K562 (cell line): ENCODE measurements around the gene DSE. TPM values are rescaled to one million over a fixed set of nuclear protein-coding genes. Genes with fewer than 3 reads are reported as not detected.

Source experiments
- ATAC-seq: fragments of 200-7000 bp; cut with Tn5 transposase; 3 replicates; pipeline ENCODE4 v1.9.1; 2020; ENCODE audit warnings: moderate library complexity
- BruUV-seq: library from RNA; stranded (reverse); fragments of 400-500 nt; replicated peaks from 2 replicates; lab custom pipeline; 2021; lab: Mats Ljungman, UMichigan
- CTCF ChIA-PET: fragments of 300-600 bp; formaldehyde crosslinking; extraction: SDS; loops from one replicate; lab custom pipeline; 2021; ENCODE audit warnings: low intra/inter-chr PET ratio; lab: Yijun Ruan, JAX
- POLR2A ChIA-PET: fragments of 300-600, 350-650 bp; sonication (Branson Sonifier 250); formaldehyde crosslinking; extraction: SDS; loops from one replicate; lab custom pipeline; 2021; ENCODE audit warnings: antibody characterized with exemption, inconsistent platforms; lab: Yijun Ruan, JAX
- DNase-seq, 4 experiments: peaks; one replicate each; pipeline versions ENCODE4 v3.0.0 to v3.0.0-alpha.2; 2011 to 2018; ENCODE audit warnings: low spot score in 3 of 4, mixed read lengths in 3 of 4; ENCODE audit errors: extremely low read depth in 1 of 4
- FAIRE-seq: peaks from 2 replicates; lab custom pipeline; 2011; peaks lifted over from hg19 to GRCh38; lab: Jason Lieb, UNC
- H2AFZ ChIP-seq: 2 replicates; pipeline ENCODE4 v1.6.0; 2011; ENCODE audit warnings: low read depth, low read length, control low read depth, inconsistent platforms
- H3K27ac ChIP-seq: fragments of 200-600 bp; 3 replicates; pipeline ENCODE4 v1.8.0; 2011; ENCODE audit warnings: low read depth, mild to moderate bottlenecking, control low read depth, inconsistent platforms, low read length, moderate library complexity, mixed read lengths; ENCODE audit errors: extremely low read depth
- H3K27me3 ChIP-seq, 2 experiments: fragments of 300-600 bp in 1 of 2; 2 replicates in 1 of 2; 3 replicates in 1 of 2; pipeline versions ENCODE4 v1.6.0 to v1.8.0; 2011; ENCODE audit warnings: inconsistent platforms in 2 of 2, low read length in 2 of 2, mild to moderate bottlenecking in 1 of 2, mixed read lengths in 1 of 2, moderate library complexity in 1 of 2; ENCODE audit not compliant: control insufficient read depth in 2 of 2, insufficient read depth in 2 of 2
- H3K36me3 ChIP-seq: fragments of 300-600 bp; 3 replicates; pipeline ENCODE4 v1.8.0; 2011; ENCODE audit warnings: mild to moderate bottlenecking, low read length, inconsistent platforms; ENCODE audit not compliant: control insufficient read depth, insufficient read depth
- H3K4me1 ChIP-seq, 2 experiments: fragments of 200-600 bp in 1 of 2; replicated peaks in 1 of 2; 2 replicates in 1 of 2; 3 replicates in 1 of 2; pipeline versions ENCODE4 v1.5.1 to v1.8.0; 2011; ENCODE audit warnings: inconsistent platforms in 2 of 2, low read length in 2 of 2, mild to moderate bottlenecking in 1 of 2, mixed read lengths in 1 of 2, moderate library complexity in 1 of 2; ENCODE audit not compliant: control insufficient read depth in 2 of 2, insufficient read depth in 2 of 2
- H3K4me2 ChIP-seq: 2 replicates; pipeline ENCODE4 v1.6.1; 2011; ENCODE audit warnings: low read length, control low read depth, inconsistent platforms, mixed read lengths; ENCODE audit not compliant: insufficient read depth
- H3K4me3 ChIP-seq: fragments of 200-600 bp; sonication (generic), shearing (Covaris generic); 2 replicates; pipeline ENCODE4 v1.5.1; 2016; ENCODE audit warnings: control low read depth, inconsistent platforms
- H3K79me2 ChIP-seq: fragments of 200-600 bp; 3 replicates; pipeline ENCODE4 v1.8.0; 2011; ENCODE audit warnings: low read length, inconsistent platforms; ENCODE audit not compliant: control insufficient read depth, insufficient read depth
- H3K9ac ChIP-seq, 2 experiments: 2 replicates each; pipeline versions ENCODE4 v1.6.0 to v1.6.1; 2011; ENCODE audit warnings: low read depth in 2 of 2, low read length in 2 of 2, control low read depth in 1 of 2, inconsistent platforms in 1 of 2, mild to moderate bottlenecking in 1 of 2, mixed read lengths in 1 of 2; ENCODE audit not compliant: insufficient read depth in 1 of 2
- H3K9me1 ChIP-seq: one replicate; pipeline ENCODE4 v1.6.0; 2011; ENCODE audit warnings: inconsistent platforms, mild to moderate bottlenecking, low read length, moderate library complexity; ENCODE audit not compliant: control insufficient read depth, insufficient read depth
- H3K9me3 ChIP-seq: replicated peaks from 2 replicates; pipeline ENCODE4 v1.5.1; 2011; ENCODE audit warnings: low read depth, low read length, inconsistent platforms; ENCODE audit not compliant: control insufficient read depth, insufficient read depth
- H4K20me1 ChIP-seq: replicated peaks from 2 replicates; pipeline ENCODE4 v1.6.1; 2011; ENCODE audit warnings: low read length, inconsistent platforms, mixed read lengths; ENCODE audit not compliant: control insufficient read depth, insufficient read depth
- CCAR2 ChIP-seq: fragments of 200-400 bp; formaldehyde crosslinking; IDR thresholded peaks from 2 replicates; pipeline ENCODE4 v1.6.1; 2017; ENCODE audit warnings: mild to moderate bottlenecking, low read depth, low read length
- EHMT2 ChIP-seq: fragments of 450-650 bp; IDR thresholded peaks from 2 replicates; pipeline ENCODE4 v1.6.1; 2018; ENCODE audit warnings: antibody characterized with exemption
- ESRRA ChIP-seq: fragments of 450-650 bp; IDR thresholded peaks from 2 replicates; pipeline ENCODE4 v1.6.1; 2014; ENCODE audit warnings: low read depth, mild to moderate bottlenecking, moderate library complexity, borderline replicate concordance
- KLF1 ChIP-seq: fragments of 450-650 bp; IDR thresholded peaks from 2 replicates; pipeline ENCODE4 v1.6.1; 2016; ENCODE audit warnings: missing genetic modification characterization, missing compliant biosample characterization
- PHTF2 ChIP-seq: fragments of 250-450 bp; sonication (Bioruptor Pico); IDR thresholded peaks from 2 replicates; pipeline ENCODE4 v1.5.0; 2021; ENCODE audit warnings: mild to moderate bottlenecking
- TCF7L2 ChIP-seq: fragments of 150-350 bp; IDR thresholded peaks from 2 replicates; pipeline ENCODE4 v1.6.1; 2016; ENCODE audit warnings: low read depth, mild to moderate bottlenecking, low read length, moderate library complexity
- ZFP36 ChIP-seq: fragments of 150-350 bp; IDR thresholded peaks from 2 replicates; pipeline ENCODE4 v1.6.1; 2018; ENCODE audit warnings: low read length, low read depth; ENCODE audit not compliant: partially characterized antibody
- WGBS: fragments of 100-300 bp; shearing (Covaris generic); methylation state at CpG from one replicate; pipeline ENCODE4 v1.1.6; 2016; ENCODE audit warnings: low coverage, mixed read lengths; ENCODE audit not compliant: insufficient coverage; ENCODE audit errors: missing lambda C conversion rate; 5-methylcytosine and 5-hydroxymethylcytosine counted together
- in situ Hi-C: fragments of 300-500 bp; cut with MboI; formaldehyde crosslinking; loops from 4 replicates; pipeline ENCODE4 v1.15.0; 2018; ENCODE audit warnings: inconsistent platforms, mixed read lengths
- intact Hi-C: fragments of 100-400 bp; cut with micrococcal nuclease; formaldehyde crosslinking; loops from 2 replicates; pipeline ENCODE4 v1.14.2; 2022
- polyA plus RNA-seq, 8 experiments: library from polyadenylated mRNA; depleted of rRNA in 4 of 8; stranded (reverse) in 5 of 8; unstranded in 3 of 8; fragments of >200 nt; fragmentation: Nextera tagmentation in 2 of 8; fragmentation: Illumina TruSeq in 1 of 8; extraction: Ambion mirVana in 2 of 8; extraction: Trizol in 1 of 8; gene quantifications; 2 replicates each; pipeline versions ENCODE4 v1.2.1 to v1.2.3, GENCODE V29; 2011 to 2014; ENCODE audit warnings: inconsistent platforms in 1 of 8, missing spikeins in 1 of 8
- total RNA-seq, 7 experiments: library from RNA; depleted of rRNA in 6 of 7; stranded (reverse); fragments of >200 nt in 6 of 7; fragmentation: Illumina TruSeq in 2 of 7; extraction: Trizol in 2 of 7; gene quantifications; 2 replicates each; pipeline versions ENCODE4 v1.2.1 to v1.2.3, GENCODE V29; 2011 to 2021; ENCODE audit warnings: low replicate concordance in 1 of 7

Gene DSE
- total and polyA plus RNA-seq, 9 of the 15 experiments (the other 6 are each of a cell fraction or from before 2014, with no cell fraction given): 0.49 to 1.7 (median 0.79) TPM

DNA sequence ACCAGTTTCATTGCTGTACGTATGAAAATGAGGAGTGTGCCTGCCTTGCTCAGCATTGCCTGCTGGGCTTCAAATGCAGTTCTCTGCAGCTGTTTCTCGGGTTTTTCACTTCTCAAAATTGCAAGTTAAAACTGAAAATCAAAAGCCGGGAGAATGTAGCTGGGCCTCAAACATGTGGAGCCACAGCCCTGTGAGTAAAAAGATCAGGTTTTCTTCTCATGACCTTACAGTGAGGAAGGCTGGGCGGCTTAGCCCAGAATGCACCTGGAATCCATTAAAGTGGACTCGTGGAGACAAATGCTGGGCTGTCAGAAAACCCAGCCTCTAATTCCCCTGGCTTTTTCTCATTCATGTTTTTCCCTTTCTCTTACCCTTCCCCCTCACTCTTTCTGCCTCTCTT is 34.4 kb downstream of the DSE start:
- no peak overlapping the region for H3K4me2 ChIP-seq
- peak overlapping the region; percentile 12; the same call in 1 of the 2 replicates for H2AFZ ChIP-seq
- H3K9me1 ChIP-seq: no peaks in the 10 kb centered on the region
- TF ChIP-seq EHMT2: no peak
- TF ChIP-seq KLF1 (tag): no peak
- no peak for TF ChIP-seq ZFP36
- TF ChIP-seq ESRRA: no peak
- TF ChIP-seq CCAR2: no peak
- no peak for TF ChIP-seq TCF7L2
- no peak for TF ChIP-seq PHTF2
- H3K4me1 ChIP-seq: peaks cover 2 to 9% of the 10 kb centered on the region in 2 experiments; a peak in 2 of 5 replicates
- H3K27me3 ChIP-seq: no peaks in the 10 kb centered on the region; a peak in 1 of 5 replicates
- no peaks in the 10 kb centered on the region for H3K79me2 ChIP-seq
- no peaks in the 10 kb centered on the region for H3K36me3 ChIP-seq
- no peak overlapping the region for H3K27ac ChIP-seq
- ChIA-PET CTCF (no interaction called here), POLR2A (no interaction called here)
- no peak for DNase-seq
- BruUV-seq: no TSS peak
- H3K4me3 ChIP-seq: no peak overlapping the region
- WGBS: 7% methylated on average over 5 of the region's 5 CpGs
- no peak for FAIRE-seq
- in situ Hi-C loops (no loop called here), intact Hi-C loops (no loop called here)
- H3K9ac ChIP-seq: peak overlapping the region in 1 of 2 experiments; percentile 31; a peak in 1 of 4 replicates
- 0 out of 3 replicates have a peak, but pooled peaks have one; percentile 26 for ATAC-seq
- no peaks in the 10 kb centered on the region for H3K9me3 ChIP-seq
- no peaks in the 10 kb centered on the region for H4K20me1 ChIP-seq
